Epidermal melanocyte (primary cell): Measurements from ENCODE around the gene STK32B.

Source experiments
- DNase-seq: peaks from one replicate; pipeline ENCODE4 v3.0.0; 2011; ENCODE audit warnings: low spot score; ENCODE audit not compliant: insufficient read length

The STK32B gene

DNA sequence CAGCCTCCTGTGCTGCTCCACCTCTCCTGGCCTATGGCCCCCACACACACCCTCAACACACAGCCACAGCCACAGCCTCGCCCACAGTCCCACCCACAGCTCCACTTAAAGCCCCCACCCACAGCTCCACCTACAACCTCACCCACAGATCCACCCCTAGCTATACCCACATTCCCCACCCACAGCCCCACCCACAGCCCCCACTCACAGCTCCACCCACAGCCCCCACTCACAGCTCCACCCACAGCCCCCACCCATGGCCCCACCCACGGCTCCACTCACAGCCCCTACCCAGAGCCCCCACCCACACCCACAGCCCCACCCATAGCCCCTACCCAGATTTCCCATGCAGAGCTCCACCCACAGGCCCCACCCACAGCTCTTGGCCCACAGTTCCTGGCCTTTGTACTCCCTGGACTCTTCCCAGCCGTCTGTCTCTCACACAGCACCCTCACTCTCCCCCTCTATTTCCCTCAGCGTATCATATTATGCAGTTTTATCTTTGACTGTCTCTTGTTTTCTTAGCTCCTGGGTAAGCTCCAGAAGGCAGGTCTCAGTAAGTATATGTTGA, 334.5 kb downstream of the STK32B start:
- DNase-seq: no peak

GRCh38 chr4:5386921-5387320, 335.6 kb downstream of the STK32B start:
- no peak for DNase-seq

GRCh38 chr4:5387457-5387856, 336.2 kb downstream of the STK32B start:
- no peak for DNase-seq

GRCh38 chr4:5389756-5390310, 338.6 kb downstream of the STK32B start:
- DNase-seq: no peak

DNA sequence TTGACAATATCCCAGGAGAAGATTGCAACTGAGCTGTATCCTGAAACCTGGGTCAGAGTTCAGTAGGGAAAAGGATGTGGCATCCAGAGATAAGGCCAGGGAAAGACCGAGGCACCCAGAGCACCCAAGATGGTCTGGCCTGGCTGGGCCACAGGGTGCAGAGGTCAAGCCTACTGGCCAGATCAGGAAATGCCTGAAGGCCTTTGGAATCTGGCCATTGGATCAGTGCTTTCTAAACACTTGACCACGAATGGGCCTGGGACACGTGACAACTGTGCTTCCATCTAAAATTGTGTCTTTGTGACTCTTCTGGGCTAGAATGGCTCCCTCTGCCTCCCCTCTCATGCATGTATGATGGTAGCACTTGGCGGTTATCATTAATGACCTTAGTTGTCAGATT, 340.2 kb downstream of the STK32B start:
- no peak for DNase-seq

DNA sequence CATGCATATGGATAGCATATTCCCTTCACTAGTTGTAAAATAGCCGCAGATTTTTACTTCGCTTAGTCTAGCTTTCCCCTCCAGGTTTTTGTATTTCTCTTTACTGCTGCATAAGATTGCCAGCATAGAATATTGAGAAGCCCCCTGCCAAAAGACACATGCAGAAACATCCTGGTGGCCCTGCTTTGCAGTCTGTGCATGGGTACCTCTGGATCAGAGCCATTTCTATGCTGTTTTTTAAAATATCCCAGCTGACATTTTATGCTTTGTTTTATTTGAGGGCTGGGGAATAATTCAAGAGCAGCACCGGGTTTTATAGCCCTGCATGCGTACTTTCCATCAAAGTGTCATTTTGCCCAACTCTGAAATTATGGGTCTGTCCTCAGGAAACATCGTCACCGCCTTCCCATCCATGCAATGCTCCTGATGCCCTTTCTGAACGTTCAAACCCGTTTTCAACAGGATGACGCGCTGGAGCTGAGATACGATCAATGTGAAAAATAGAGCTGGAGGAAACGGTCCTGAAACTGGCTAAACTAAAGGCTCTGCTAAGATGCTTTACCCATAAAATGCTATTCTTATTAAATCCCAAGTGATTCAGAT, 342.7 kb downstream of the STK32B start:
- no peak for DNase-seq

- DNase-seq: no peak
These were observed 344.5 kb downstream of the STK32B start for GRCh38 chr4:5395781-5396180.

- DNase-seq: no peak
These were observed 346.8 kb downstream of the STK32B start for GRCh38 chr4:5398056-5398455.

- no peak for DNase-seq
These were observed 347.8 kb downstream of the STK32B start for GRCh38 chr4:5399124-5399523.

DNA sequence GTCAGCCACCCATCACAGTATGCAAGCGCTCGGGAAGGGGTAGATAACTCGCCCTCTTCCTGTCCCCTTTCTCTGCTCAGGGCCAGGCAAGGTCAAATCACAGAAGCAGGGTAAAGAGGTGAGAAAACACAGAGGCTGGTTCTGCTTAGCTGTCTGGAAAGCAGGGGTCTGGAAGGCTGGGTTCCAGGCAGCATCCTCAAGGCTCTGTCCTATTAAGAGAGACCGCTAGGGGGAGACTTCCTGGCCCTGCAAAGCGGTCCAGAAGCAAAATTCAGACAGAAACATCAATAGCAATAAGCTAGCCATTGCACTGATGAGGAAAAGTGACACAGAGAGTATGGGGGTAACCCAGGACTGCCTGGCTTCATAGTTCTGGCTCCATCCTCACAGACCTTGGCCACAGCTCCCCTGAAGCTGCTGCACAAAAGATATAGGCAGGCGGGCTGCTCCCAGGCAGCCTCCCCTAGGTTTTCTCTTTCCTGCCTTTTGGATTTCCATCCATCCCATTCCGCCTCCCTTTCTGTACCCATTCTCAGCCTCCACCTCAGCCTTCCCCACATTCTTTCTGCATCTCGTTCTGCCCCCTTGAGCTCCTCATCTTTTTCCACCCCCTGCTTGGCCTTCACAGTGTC, 348.6 kb downstream of the STK32B start:
- no peak for DNase-seq

- DNase-seq: no peak
These were observed 352.6 kb downstream of the STK32B start for GRCh38 chr4:5403746-5404497.

DNA sequence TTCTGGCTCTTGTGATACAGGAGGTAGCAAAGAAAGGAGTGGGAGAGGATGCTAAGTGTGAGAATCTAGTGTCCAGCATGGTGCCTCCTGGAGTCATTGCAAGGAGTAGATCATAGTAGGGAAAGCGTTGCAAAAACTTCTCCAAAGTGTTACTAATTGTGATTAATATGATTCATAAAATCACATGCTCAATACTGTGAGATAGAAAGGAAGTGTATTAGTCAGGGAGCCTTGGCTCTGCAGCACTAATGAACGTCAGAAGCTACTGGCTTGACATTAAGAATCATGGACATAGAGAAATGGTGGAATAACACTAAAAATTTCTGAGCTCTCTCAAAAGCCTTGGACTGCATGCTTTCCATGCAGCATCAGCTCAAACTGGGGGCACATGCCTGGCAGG, 358.0 kb downstream of the STK32B start:
- no peak for DNase-seq

DNA sequence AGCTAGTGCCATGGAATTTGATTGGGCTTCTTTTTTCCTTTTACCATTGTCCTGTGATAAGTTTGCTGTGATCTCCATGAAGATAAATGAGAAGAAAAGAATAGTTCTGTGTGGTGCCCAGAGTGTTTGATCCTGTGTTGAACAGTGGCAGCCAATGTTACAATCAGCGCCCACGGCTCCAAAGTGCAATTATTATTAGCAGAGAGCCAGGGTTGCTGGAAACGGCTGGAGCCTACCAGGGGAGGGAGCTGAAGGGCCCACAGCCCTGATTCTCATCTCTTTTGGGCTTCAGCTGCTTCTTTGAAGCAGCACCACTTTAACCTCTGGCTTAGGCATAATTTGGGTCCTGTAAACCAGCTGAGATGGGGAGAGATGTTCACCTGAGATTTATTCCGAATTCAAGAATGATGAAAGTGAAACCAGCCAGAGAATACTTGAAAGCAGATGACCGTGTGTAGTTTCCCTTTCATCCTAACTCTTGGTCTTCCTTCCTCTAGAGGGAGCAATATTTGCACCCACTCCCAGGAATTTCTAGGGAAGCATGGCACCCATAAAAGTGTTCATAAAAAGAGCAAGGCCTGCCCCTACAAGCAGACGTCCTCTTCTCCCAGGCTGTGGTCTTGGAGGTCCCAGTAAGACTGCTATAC, 358.8 kb downstream of the STK32B start:
- no peak for DNase-seq

GRCh38 chr4:5412296-5412695, 361.0 kb downstream of the STK32B start:
- no peak for DNase-seq

DNA sequence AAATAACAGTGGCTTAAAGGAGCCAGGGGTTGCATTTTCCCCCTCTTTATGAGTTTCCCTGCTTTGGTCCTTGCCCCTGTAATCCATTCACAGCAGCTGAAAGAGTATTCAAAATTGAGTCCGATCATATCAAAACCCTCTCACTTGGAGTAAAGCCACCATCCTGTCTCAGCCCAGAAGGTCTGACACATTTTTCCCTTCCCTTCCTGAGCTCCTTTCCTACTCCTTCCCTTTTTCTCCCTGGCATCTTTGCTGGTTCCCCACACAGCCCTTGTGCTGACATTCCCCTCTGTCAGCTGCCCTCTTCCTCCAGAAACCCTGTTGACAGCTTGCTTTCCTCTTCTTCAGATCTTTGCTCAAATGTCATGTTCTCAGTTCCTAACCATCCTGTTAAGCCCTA, 361.5 kb downstream of the STK32B start:
- no peak for DNase-seq

DNA sequence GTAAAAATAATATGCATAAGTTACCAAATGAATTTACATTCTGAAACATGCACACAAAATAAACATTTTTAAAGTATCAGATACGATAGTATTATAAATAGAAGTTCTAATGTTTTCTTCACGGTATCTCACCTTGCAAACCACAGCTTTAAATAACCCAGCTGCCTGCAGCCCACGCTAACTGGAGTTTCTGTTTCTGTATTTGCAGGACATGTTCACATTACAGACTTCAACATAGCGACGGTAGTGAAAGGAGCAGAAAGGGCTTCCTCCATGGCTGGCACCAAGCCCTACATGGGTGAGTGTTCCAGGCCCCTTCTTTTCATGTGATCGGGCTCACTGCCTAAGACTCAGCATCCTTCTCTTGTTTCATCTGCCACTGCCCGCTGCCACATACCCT, 365.4 kb downstream of the STK32B start:
- DNase-seq: no peak

DNA sequence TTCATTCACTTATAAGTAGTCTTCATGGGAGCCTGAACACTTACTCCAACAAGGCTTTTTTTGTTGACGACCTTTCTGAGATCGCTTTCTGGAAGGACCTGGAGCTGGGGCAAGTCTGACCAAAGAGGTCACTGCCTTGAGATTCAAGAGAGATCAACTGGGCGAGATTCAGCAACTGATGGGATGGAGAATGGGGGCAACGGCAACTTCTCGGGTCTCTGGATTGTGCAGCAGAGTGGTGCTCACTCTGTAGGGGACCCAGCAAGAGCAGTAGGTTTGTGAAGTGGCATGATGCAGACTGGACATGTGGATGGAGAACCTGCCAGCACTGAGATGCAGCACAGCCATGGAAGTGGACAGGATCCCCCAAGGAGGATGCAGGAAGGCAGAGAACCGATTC, 369.0 kb downstream of the STK32B start:
- no peak for DNase-seq

DNA sequence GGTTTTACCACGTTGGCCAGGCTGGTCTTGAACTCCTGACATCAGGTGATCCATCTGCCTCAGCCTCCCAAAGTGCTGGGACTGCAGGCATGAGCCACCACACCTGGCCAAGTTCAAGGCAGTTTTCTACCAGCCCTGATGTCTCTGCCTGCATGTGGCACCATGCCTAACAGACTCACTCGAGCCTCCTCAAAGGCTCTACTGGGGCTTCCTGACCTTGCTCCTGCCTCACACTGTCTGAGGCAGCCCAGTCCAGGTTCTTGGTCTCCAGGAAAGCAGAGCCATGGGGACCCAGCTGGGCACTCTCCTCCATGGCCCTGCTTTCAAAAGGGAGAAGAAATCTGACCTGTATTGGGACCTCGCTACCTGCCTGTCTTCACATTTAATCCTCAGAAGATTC, 370.1 kb downstream of the STK32B start:
- no peak for DNase-seq

DNA sequence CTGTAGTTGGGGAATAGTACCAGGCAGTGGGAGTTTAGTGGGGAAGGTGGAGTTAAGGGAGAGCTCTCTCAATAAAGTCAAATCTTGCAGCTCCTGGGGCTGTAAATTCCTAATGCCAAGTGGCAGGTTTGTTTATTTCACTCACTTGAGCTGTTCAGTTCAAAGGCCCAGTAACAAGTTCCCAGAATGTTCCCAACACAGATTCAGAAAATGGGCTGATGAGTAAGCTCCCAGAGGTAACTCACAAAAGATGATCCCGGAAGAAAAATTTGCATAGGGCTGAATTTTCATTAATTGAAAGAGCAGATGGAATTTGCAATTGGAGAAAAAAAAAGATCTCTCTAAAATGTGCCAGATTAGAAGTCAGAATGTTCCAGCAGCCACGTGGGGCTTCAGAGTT, 370.9 kb downstream of the STK32B start:
- no peak for DNase-seq

GRCh38 chr4:5423670-5424069, 372.4 kb downstream of the STK32B start:
- no peak for DNase-seq

DNA sequence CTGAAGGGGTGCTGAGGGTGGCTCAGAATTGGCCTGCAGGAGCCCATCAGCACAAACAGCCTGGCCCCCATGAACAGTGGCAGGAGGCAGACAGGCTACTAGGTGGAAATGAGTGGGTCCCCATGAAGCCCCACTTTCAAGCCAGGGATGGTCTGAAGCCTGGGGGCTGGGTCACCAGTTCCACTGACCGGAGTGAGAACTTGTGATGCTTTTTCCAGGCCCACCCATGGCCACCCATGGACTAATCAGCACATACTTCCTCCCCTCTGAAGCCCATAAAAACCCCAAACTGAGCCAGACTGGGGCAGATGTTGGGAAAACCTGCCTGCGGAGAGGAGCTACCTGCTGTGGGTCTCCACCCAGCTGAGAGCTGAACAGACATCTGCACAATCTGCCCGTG, 372.9 kb downstream of the STK32B start:
- no peak for DNase-seq

GRCh38 chr4:5424901-5425300, 373.6 kb downstream of the STK32B start:
- no peak for DNase-seq
